CD14-positive monocyte (primary cell): Measurements from ENCODE around the gene CDK12. TPM values are rescaled to one million over a fixed set of nuclear protein-coding genes. Genes with fewer than 3 reads are reported as not detected.

ENCODE experiments used
- DNase-seq, 3 donors: peaks; one replicate each; pipeline ENCODE4 v3.0.0-alpha.2; 2011 to 2022
- H2AFZ ChIP-seq: 2 replicates; pipeline ENCODE4 v1.6.0; 2012; ENCODE audit warnings: mild to moderate bottlenecking, low read depth, low read length, inconsistent platforms; ENCODE audit not compliant: insufficient read depth, poor library complexity, severe bottlenecking
- H3K27ac ChIP-seq, 2 donors: 1 replicate in 1 of 2; 2 replicates in 1 of 2; pipeline ENCODE4 v1.5.1; 2012 to 2013; ENCODE audit warnings: low read length in 2 of 2, control low read depth in 1 of 2, inconsistent platforms in 1 of 2, low read depth in 1 of 2, mild to moderate bottlenecking in 1 of 2
- H3K27me3 ChIP-seq, 2 donors: one replicate each; pipeline versions ENCODE4 v1.6.0 to v1.6.1; 2011 to 2013; ENCODE audit warnings: low read length in 2 of 2; ENCODE audit not compliant: control insufficient read depth in 2 of 2, insufficient read depth in 2 of 2
- H3K36me3 ChIP-seq, 2 donors: replicated peaks in 1 of 2; 1 replicate in 1 of 2; 2 replicates in 1 of 2; pipeline versions ENCODE4 v1.5.1 to v1.6.1; 2012 to 2013; ENCODE audit warnings: low read length in 2 of 2, control low read depth in 1 of 2, inconsistent platforms in 1 of 2, mild to moderate bottlenecking in 1 of 2; ENCODE audit not compliant: insufficient read depth in 2 of 2, control insufficient read depth in 1 of 2
- H3K4me1 ChIP-seq, 2 donors: 1 replicate in 1 of 2; 2 replicates in 1 of 2; pipeline versions ENCODE4 v1.5.1 to v1.6.1; 2012 to 2013; ENCODE audit warnings: low read length in 2 of 2, control low read depth in 1 of 2, inconsistent platforms in 1 of 2, mild to moderate bottlenecking in 1 of 2, moderate library complexity in 1 of 2; ENCODE audit not compliant: insufficient read depth in 2 of 2, control insufficient read depth in 1 of 2
- H3K4me2 ChIP-seq: replicated peaks from 2 replicates; pipeline ENCODE3; 2012; ENCODE audit warnings: low read length, moderate library complexity, mild to moderate bottlenecking; ENCODE audit not compliant: poor library complexity, severe bottlenecking; ENCODE audit errors: extremely low read depth
- H3K4me3 ChIP-seq, 3 experiments: fragments of 200-600 bp in 1 of 3; sonication (generic) in 1 of 3; replicated peaks in 1 of 3; 1 replicate in 2 of 3; 2 replicates in 1 of 3; pipeline ENCODE4 v1.5.1; 2011 to 2013; ENCODE audit warnings: low read length in 3 of 3, mild to moderate bottlenecking in 3 of 3, control low read depth in 2 of 3, low read depth in 2 of 3, inconsistent platforms in 1 of 3, moderate library complexity in 1 of 3
- H3K79me2 ChIP-seq: 2 replicates; pipeline ENCODE4 v1.6.0; 2012; ENCODE audit warnings: mild to moderate bottlenecking, control low read depth, inconsistent platforms, low read length, moderate library complexity; ENCODE audit not compliant: insufficient read depth
- H3K9ac ChIP-seq: 2 replicates; pipeline ENCODE4 v1.6.0; 2017; ENCODE audit warnings: low read length, mild to moderate bottlenecking; ENCODE audit not compliant: insufficient read depth, poor library complexity, severe bottlenecking
- H3K9me3 ChIP-seq, 2 donors: replicated peaks in 1 of 2; 1 replicate in 1 of 2; 2 replicates in 1 of 2; pipeline versions ENCODE4 v1.5.1 to v1.6.1; 2012 to 2013; ENCODE audit warnings: low read length in 2 of 2, control low read depth in 1 of 2; ENCODE audit not compliant: control insufficient read depth in 1 of 2, insufficient read depth in 1 of 2
- H4K20me1 ChIP-seq: 2 replicates; pipeline ENCODE4 v1.6.0; 2012; ENCODE audit warnings: mild to moderate bottlenecking, low read length, control low read depth, moderate library complexity; ENCODE audit not compliant: insufficient read depth
- H3K27ac Mint-ChIP-seq, 7 donors: one replicate each; pipeline ENCODE4 v1.8.0; 2020; ENCODE audit warnings: mild to moderate bottlenecking in 7 of 7, mixed read lengths in 7 of 7, moderate library complexity in 6 of 7, inconsistent platforms in 2 of 7
- H3K27me3 Mint-ChIP-seq, 3 donors: one replicate each; pipeline ENCODE4 v1.8.0; 2021 to 2022; ENCODE audit warnings: low read depth in 3 of 3, mild to moderate bottlenecking in 3 of 3, mixed read lengths in 3 of 3, moderate library complexity in 3 of 3, inconsistent platforms in 1 of 3
- H3K36me3 Mint-ChIP-seq, 2 donors: one replicate each; pipeline ENCODE4 v1.8.0; 2020; ENCODE audit warnings: mixed read lengths in 2 of 2, inconsistent platforms in 1 of 2, mild to moderate bottlenecking in 1 of 2
- H3K4me1 Mint-ChIP-seq: one replicate; pipeline ENCODE4 v1.8.0; 2020; ENCODE audit warnings: mild to moderate bottlenecking, mixed read lengths
- H3K4me3 Mint-ChIP-seq, 2 donors: one replicate each; pipeline ENCODE4 v1.8.0; 2020; ENCODE audit warnings: mild to moderate bottlenecking in 2 of 2, mixed read lengths in 2 of 2, moderate library complexity in 1 of 2
- H3K9me3 Mint-ChIP-seq, 7 donors: one replicate each; pipeline ENCODE4 v1.8.0; 2020 to 2022; ENCODE audit warnings: mixed read lengths in 7 of 7, mild to moderate bottlenecking in 6 of 7, moderate library complexity in 6 of 7, inconsistent platforms in 2 of 7
- CTCF ChIP-seq: fragments of 200-600 bp; IDR thresholded peaks from one replicate; pipeline ENCODE4 v1.8.0; 2022; ENCODE audit warnings: antibody characterized with exemption, mild to moderate bottlenecking
- WGBS: methylation state at CpG from one replicate; pipeline ENCODE4 v1.1.5; 2013; ENCODE audit warnings: missing lambda C conversion rate; ENCODE audit not compliant: insufficient coverage; 5-methylcytosine and 5-hydroxymethylcytosine counted together
- intact Hi-C, 2 donors: fragments of 100-400 bp; cut with micrococcal nuclease; formaldehyde crosslinking; loops; one replicate each; pipeline versions ENCODE4 v1.15.0 to v1.15.1; 2023
- polyA plus RNA-seq, 3 donors: library from polyadenylated mRNA; depleted of rRNA in 1 of 3; unstranded in 2 of 3; stranded (reverse) in 1 of 3; fragments of 300-500 nt in 2 of 3; fragments of >200 nt in 1 of 3; fragmentation: Illumina TruSeq in 2 of 3; gene quantifications; 1 replicate in 2 of 3; 2 replicates in 1 of 3; pipeline ENCODE4 v1.2.3, GENCODE V29; 2012 to 2021

Gene CDK12
- polyA plus RNA-seq, 3 donors: 0.62 to 21.9 (median 1.3) TPM

- no peak overlapping the region for H3K27ac Mint-ChIP-seq
- no peak for DNase-seq
- H3K9me3 ChIP-seq: no peaks in the 10 kb centered on the region
- 93% methylated on average over 8 of the region's 10 CpGs for WGBS
- no peak for TF ChIP-seq CTCF
- peaks cover 6% of the 10 kb centered on the region for H3K4me1 Mint-ChIP-seq
- peaks cover 30% of the 10 kb centered on the region for H4K20me1 ChIP-seq
- peaks cover 66 to 67% of the 10 kb centered on the region in 2 donors for H3K36me3 Mint-ChIP-seq
- no peak overlapping the region for H3K9ac ChIP-seq
- no peaks in the 10 kb centered on the region for H3K27me3 Mint-ChIP-seq
- peaks cover 5 to 10% of the 10 kb centered on the region in 2 donors for H3K4me1 ChIP-seq
- intact Hi-C loops: no loop called here
- H3K4me3 Mint-ChIP-seq: no peak overlapping the region
- no peak overlapping the region for H2AFZ ChIP-seq
- no peaks in the 10 kb centered on the region for H3K79me2 ChIP-seq
- peaks cover 59 to 66% of the 10 kb centered on the region in 2 donors for H3K36me3 ChIP-seq
- H3K27ac ChIP-seq: no peak overlapping the region
- H3K4me3 ChIP-seq: no peak overlapping the region
- no peaks in the 10 kb centered on the region for H3K27me3 ChIP-seq
- no peaks in the 10 kb centered on the region for H3K9me3 Mint-ChIP-seq
- H3K4me2 ChIP-seq: no peak overlapping the region
Measured at GRCh38 chr17:39530513-39530912, 69.2 kb downstream of the CDK12 start.

DNA sequence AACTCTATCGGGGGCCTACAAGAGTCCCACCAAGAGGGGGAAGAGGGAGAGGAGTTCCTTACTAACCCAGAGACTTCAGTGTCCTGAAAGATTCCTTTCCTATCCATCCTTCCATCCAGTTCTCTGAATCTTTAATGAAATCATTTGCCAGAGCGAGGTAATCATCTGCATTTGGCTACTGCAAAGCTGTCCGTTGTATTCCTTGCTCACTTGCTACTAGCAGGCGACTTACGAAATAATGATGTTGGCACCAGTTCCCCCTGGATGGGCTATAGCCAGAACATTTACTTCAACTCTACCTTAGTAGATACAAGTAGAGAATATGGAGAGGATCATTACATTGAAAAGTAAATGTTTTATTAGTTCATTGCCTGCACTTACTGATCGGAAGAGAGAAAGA, 70.0 kb downstream of the CDK12 start:
- H3K9ac ChIP-seq: no peak overlapping the region
- H3K36me3 ChIP-seq: peaks cover 52 to 59% of the 10 kb centered on the region in 2 donors
- Mint-ChIP-seq H3K4me1 (peaks cover 6% of the 10 kb centered on the region), H3K36me3 (peaks cover 62 to 66% of the 10 kb centered on the region in 2 donors), H3K27me3 (no peaks in the 10 kb centered on the region), H3K9me3 (no peaks in the 10 kb centered on the region), H3K4me3 (no peak overlapping the region), H3K27ac (no peak overlapping the region)
- intact Hi-C loops: no loop called here
- 72% methylated on average over 2 of the region's 6 CpGs for WGBS
- H3K27ac ChIP-seq: no peak overlapping the region
- no peaks in the 10 kb centered on the region for H3K27me3 ChIP-seq
- DNase-seq: no peak
- no peak for TF ChIP-seq CTCF
- H3K4me1 ChIP-seq: peaks cover 5 to 10% of the 10 kb centered on the region in 2 donors
- no peak overlapping the region for H2AFZ ChIP-seq
- H3K4me2 ChIP-seq: no peak overlapping the region
- H3K79me2 ChIP-seq: no peaks in the 10 kb centered on the region
- no peak overlapping the region for H3K4me3 ChIP-seq
- no peaks in the 10 kb centered on the region for H3K9me3 ChIP-seq
- H4K20me1 ChIP-seq: peaks cover 25% of the 10 kb centered on the region
